ENCODE results near the gene MLST8.

The MLST8 gene

GRCh38 chr16:2189252-2189893 lies 15.9 kb upstream of the MLST8 start:
- no peak overlapping the region for H3K4me3 ChIP-seq (ENCODE audit: low read depth, low read length)
- H3K27me3 ChIP-seq (ENCODE audit: insufficient read depth, low read depth, severe bottlenecking), result no peaks in the 10 kb centered on the region
- H3K36me3 ChIP-seq, result peaks cover 33% of the 10 kb centered on the region
- no peak for TF ChIP-seq CTCF (IDR thresholded peaks at IDR 0.05; ENCODE audit: low read depth, low read length)
- no peaks in the 10 kb centered on the region for H3K9me3 ChIP-seq (ENCODE audit: severe bottlenecking)
- no peak for DNase-seq
- no peak overlapping the region for H3K27ac ChIP-seq

GRCh38 chr16:2190002-2190658 lies 15.1 kb upstream of the MLST8 start:
- H3K9me3 ChIP-seq (ENCODE audit: severe bottlenecking), result no peaks in the 10 kb centered on the region
- peaks cover 29% of the 10 kb centered on the region for H3K36me3 ChIP-seq
- TF ChIP-seq CTCF (IDR thresholded peaks at IDR 0.05; ENCODE audit: low read depth, low read length), result no peak
- H3K27ac ChIP-seq, result no peak overlapping the region; the same call in 1 of the 2 replicates
- no peak overlapping the region for H3K4me3 ChIP-seq (ENCODE audit: low read depth, low read length)
- no peaks in the 10 kb centered on the region for H3K27me3 ChIP-seq (ENCODE audit: insufficient read depth, low read depth, severe bottlenecking)
- no peak for DNase-seq

GRCh38 chr16:2190659-2191445 lies 14.4 kb upstream of the MLST8 start:
- H3K36me3 ChIP-seq, result peaks cover 29% of the 10 kb centered on the region
- TF ChIP-seq CTCF (IDR thresholded peaks at IDR 0.05; ENCODE audit: low read depth, low read length), result no peak

GRCh38 chr16:2191446-2191706 lies 13.9 kb upstream of the MLST8 start:
- no peak for DNase-seq
- Histone ChIP-seq H3K27me3 (ENCODE audit: insufficient read depth, low read depth, severe bottlenecking) (no peaks in the 10 kb centered on the region), H3K36me3 (peaks cover 29% of the 10 kb centered on the region), H3K4me3 (ENCODE audit: low read depth, low read length) (no peak overlapping the region), H3K27ac (no peak overlapping the region), H3K9me3 (ENCODE audit: severe bottlenecking) (no peaks in the 10 kb centered on the region)
- TF ChIP-seq CTCF (IDR thresholded peaks at IDR 0.05; ENCODE audit: low read depth, low read length), result no peak

More at GRCh38 chr16:2190659-2191445, 14.4 kb upstream of the MLST8 start:
- Histone ChIP-seq H3K9me3 (ENCODE audit: severe bottlenecking) (no peaks in the 10 kb centered on the region), H3K4me3 (ENCODE audit: low read depth, low read length) (no peak overlapping the region), H3K27ac (no peak overlapping the region; the same call in 1 of the 2 replicates), H3K27me3 (ENCODE audit: insufficient read depth, low read depth, severe bottlenecking) (no peaks in the 10 kb centered on the region)
- DNase-seq, result no peak

- TF ChIP-seq CTCF (IDR thresholded peaks at IDR 0.05; ENCODE audit: low read depth, low read length), result no peak
- DNase-seq, result peak; percentile 57
- no peak overlapping the region for H3K27ac ChIP-seq
- H3K36me3 ChIP-seq, result peaks cover 9% of the 10 kb centered on the region; the same call in 1 of the 2 replicates
- H3K27me3 ChIP-seq (ENCODE audit: insufficient read depth, low read depth, severe bottlenecking), result no peaks in the 10 kb centered on the region
- H3K9me3 ChIP-seq (ENCODE audit: severe bottlenecking), result no peaks in the 10 kb centered on the region
- H3K4me3 ChIP-seq (ENCODE audit: low read depth, low read length), result no peak overlapping the region
Measured at GRCh38 chr16:2194166-2194834, 11.0 kb upstream of the MLST8 start.

All from WERI-Rb-1 (cell line).